Epithelial cell of esophagus (primary cell): ENCODE measurements around the gene ATG7.
A peak's percentile ranks its signal among the peaks of the same experiment; 100 is the strongest.

ENCODE experiments used
- DNase-seq: peaks from one replicate; pipeline ENCODE4 v3.0.0; 2010; ENCODE audit warnings: low read depth
- H3K4me3 ChIP-seq: 2 replicates; pipeline ENCODE4 v1.5.1; 2011; ENCODE audit warnings: mild to moderate bottlenecking, low read length, control low read depth
- TF ChIP-seq, protein P1 (sequence below): IDR thresholded peaks from 2 replicates; pipeline ENCODE4 v1.5.1; 2011; ENCODE audit warnings: low read depth, mild to moderate bottlenecking, low read length, control low read depth, inconsistent platforms; ENCODE audit not compliant: insufficient read depth; ENCODE audit errors: missing control alignments

Gene ATG7

GRCh38 chr3:11600501-11601282, 328.5 kb downstream of the ATG7 start:
- TF ChIP-seq, protein P1, sequence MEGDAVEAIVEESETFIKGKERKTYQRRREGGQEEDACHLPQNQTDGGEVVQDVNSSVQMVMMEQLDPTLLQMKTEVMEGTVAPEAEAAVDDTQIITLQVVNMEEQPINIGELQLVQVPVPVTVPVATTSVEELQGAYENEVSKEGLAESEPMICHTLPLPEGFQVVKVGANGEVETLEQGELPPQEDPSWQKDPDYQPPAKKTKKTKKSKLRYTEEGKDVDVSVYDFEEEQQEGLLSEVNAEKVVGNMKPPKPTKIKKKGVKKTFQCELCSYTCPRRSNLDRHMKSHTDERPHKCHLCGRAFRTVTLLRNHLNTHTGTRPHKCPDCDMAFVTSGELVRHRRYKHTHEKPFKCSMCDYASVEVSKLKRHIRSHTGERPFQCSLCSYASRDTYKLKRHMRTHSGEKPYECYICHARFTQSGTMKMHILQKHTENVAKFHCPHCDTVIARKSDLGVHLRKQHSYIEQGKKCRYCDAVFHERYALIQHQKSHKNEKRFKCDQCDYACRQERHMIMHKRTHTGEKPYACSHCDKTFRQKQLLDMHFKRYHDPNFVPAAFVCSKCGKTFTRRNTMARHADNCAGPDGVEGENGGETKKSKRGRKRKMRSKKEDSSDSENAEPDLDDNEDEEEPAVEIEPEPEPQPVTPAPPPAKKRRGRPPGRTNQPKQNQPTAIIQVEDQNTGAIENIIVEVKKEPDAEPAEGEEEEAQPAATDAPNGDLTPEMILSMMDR = no peak

GRCh38 chr3:11601446-11602238, 329.4 kb downstream of the ATG7 start:
- TF ChIP-seq, protein P1 = no peak
- DNase-seq = no peak
- H3K4me3 ChIP-seq = no peak overlapping the region

More at GRCh38 chr3:11600501-11601282, 328.5 kb downstream of the ATG7 start:
- peak; percentile 99 for DNase-seq
- H3K4me3 ChIP-seq = no peak overlapping the region

DNA sequence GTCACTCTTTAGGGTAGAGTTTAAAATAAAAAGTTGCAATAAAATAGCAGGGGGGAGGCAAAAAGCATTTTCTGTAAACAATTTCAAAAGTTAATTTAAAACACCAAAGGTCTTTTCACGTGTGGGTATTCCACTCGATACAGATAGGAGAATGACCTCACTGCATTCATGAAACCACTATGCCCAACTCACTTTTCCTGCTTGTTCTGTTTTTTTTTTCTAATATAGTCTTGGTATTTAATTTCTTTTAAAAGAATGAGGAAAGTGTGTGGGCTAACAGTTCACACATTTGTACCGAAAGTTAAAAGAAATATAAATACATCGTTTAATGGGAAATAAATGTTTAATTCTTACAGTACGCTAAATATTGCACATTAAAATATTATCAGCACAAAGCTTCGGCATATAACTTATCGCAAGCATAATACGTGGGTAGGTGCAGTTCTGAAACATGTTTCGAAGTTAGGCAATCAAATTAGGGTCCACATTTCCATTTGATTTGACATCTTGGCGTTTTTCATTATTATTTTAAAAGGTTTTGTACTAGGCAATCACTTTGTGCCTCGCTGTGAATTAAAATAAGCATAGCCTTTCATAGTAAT, 330.1 kb downstream of the ATG7 start:
- DNase-seq = no peak
- H3K4me3 ChIP-seq = no peak overlapping the region
- TF ChIP-seq, protein P1 = no peak

- DNase-seq = no peak
- TF ChIP-seq, protein P1 = no peak
- no peak overlapping the region for H3K4me3 ChIP-seq
Measured at GRCh38 chr3:11602886-11603527, 330.8 kb downstream of the ATG7 start.

- TF ChIP-seq, protein P1 = no peak
- DNase-seq = no peak
- no peak overlapping the region for H3K4me3 ChIP-seq
Measured at GRCh38 chr3:11603628-11604027, 331.4 kb downstream of the ATG7 start.

- no peak overlapping the region for H3K4me3 ChIP-seq
- no peak for DNase-seq
- TF ChIP-seq, protein P1 = no peak
Measured at GRCh38 chr3:11604139-11604892, 332.1 kb downstream of the ATG7 start.
